ENCODE measurements around the gene PRKCE. TPM values are rescaled to one million over a fixed set of nuclear protein-coding genes. Genes with fewer than 3 reads are reported as not detected.

Gene PRKCE
- total RNA-seq, 4 donors from 2014 or later, result 20.0 to 29.7 (median 25.2) TPM

GRCh38 chr2:45763797-45764196 is 112.3 kb downstream of the PRKCE start:
- TF ChIP-seq CTCF (IDR thresholded peaks at IDR 0.05) (no peak), POLR2A (IDR thresholded peaks at IDR 0.05) (no peak)
- H3K27ac ChIP-seq, result no peak overlapping the region
- H3K27me3 ChIP-seq, result no peaks in the 10 kb centered on the region
- peaks cover 0 to 4% (median 0%) of the 10 kb centered on the region in 4 donors for H3K4me1 ChIP-seq
- DNase-seq, result no peak
- no peaks in the 10 kb centered on the region for H3K36me3 ChIP-seq
- H3K9me3 ChIP-seq, result no peaks in the 10 kb centered on the region
- H3K4me3 ChIP-seq, result no peak overlapping the region

GRCh38 chr2:45765007-45765727 is 113.7 kb downstream of the PRKCE start:
- Histone ChIP-seq H3K27me3 (no peaks in the 10 kb centered on the region), H3K27ac (no peak overlapping the region), H3K36me3 (no peaks in the 10 kb centered on the region), H3K4me1 (peaks cover 0 to 4% (median 0%) of the 10 kb centered on the region in 4 donors), H3K9me3 (no peaks in the 10 kb centered on the region), H3K4me3 (no peak overlapping the region)
- TF ChIP-seq POLR2A (IDR thresholded peaks at IDR 0.05) (no peak), CTCF (IDR thresholded peaks at IDR 0.05) (no peak)
- DNase-seq, result no peak

- no peaks in the 10 kb centered on the region for H3K36me3 ChIP-seq
- TF ChIP-seq CTCF (IDR thresholded peaks at IDR 0.05) (no peak), POLR2A (IDR thresholded peaks at IDR 0.05) (no peak)
- H3K27ac ChIP-seq, result no peak overlapping the region
- no peak overlapping the region for H3K4me3 ChIP-seq
- peaks cover 0 to 4% (median 0%) of the 10 kb centered on the region in 4 donors for H3K4me1 ChIP-seq
- no peaks in the 10 kb centered on the region for H3K9me3 ChIP-seq
- no peaks in the 10 kb centered on the region for H3K27me3 ChIP-seq
- no peak for DNase-seq
Measured at GRCh38 chr2:45765728-45766254, 114.3 kb downstream of the PRKCE start.

GRCh38 chr2:45768208-45768607 is 116.7 kb downstream of the PRKCE start:
- Histone ChIP-seq H3K27ac (no peak overlapping the region), H3K9me3 (no peaks in the 10 kb centered on the region), H3K36me3 (no peaks in the 10 kb centered on the region), H3K4me1 (peaks cover 0 to 4% (median 0%) of the 10 kb centered on the region in 4 donors), H3K27me3 (no peaks in the 10 kb centered on the region), H3K4me3 (no peak overlapping the region)
- TF ChIP-seq CTCF (IDR thresholded peaks at IDR 0.05) (no peak), POLR2A (IDR thresholded peaks at IDR 0.05) (no peak)
- DNase-seq, result no peak

- Histone ChIP-seq H3K27me3 (no peaks in the 10 kb centered on the region), H3K4me3 (no peak overlapping the region), H3K9me3 (no peaks in the 10 kb centered on the region), H3K27ac (no peak overlapping the region), H3K36me3 (no peaks in the 10 kb centered on the region), H3K4me1 (peaks cover 0 to 4% (median 0%) of the 10 kb centered on the region in 4 donors)
- DNase-seq, result no peak
- TF ChIP-seq POLR2A (IDR thresholded peaks at IDR 0.05) (no peak), CTCF (IDR thresholded peaks at IDR 0.05) (no peak)
Measured at GRCh38 chr2:45769056-45769455, 117.6 kb downstream of the PRKCE start.
